SK-N-SH treated with all-trans-retinoic acid at 6 μM for 48 hours (cell line): Measurements from ENCODE around the gene LRRC51.

Experiments used
- ATAC-seq: fragments of 200-7000 bp; cut with Tn5 transposase; 3 replicates; pipeline ENCODE4 v1.9.1; 2020; ENCODE audit warnings: mild to moderate bottlenecking, moderate library complexity
- ARNTL ChIP-seq: fragments of 450-650 bp; formaldehyde crosslinking; IDR thresholded peaks from 2 replicates; pipeline ENCODE4 v1.5.0; 2020; ENCODE audit warnings: low read depth, mild to moderate bottlenecking, moderate library complexity, borderline replicate concordance
- BACH2 ChIP-seq: fragments of 250-450 bp; sonication (Bioruptor Pico); IDR thresholded peaks from 2 replicates; pipeline ENCODE4 v1.9.0; 2021; ENCODE audit warnings: mild to moderate bottlenecking, borderline replicate concordance
- CSDC2 ChIP-seq: fragments of 250-450 bp; sonication (Bioruptor Pico); IDR thresholded peaks from 2 replicates; pipeline ENCODE4 v1.5.0; 2020; ENCODE audit warnings: mild to moderate bottlenecking, moderate library complexity
- ESRRG ChIP-seq: fragments of 250-450 bp; sonication (Bioruptor Pico); IDR thresholded peaks from 2 replicates; pipeline ENCODE4 v1.6.1; 2021; ENCODE audit warnings: mild to moderate bottlenecking
- GLIS3 ChIP-seq: fragments of 250-450 bp; sonication (Bioruptor Pico); IDR thresholded peaks from 2 replicates; pipeline ENCODE4 v1.5.0; 2020; ENCODE audit warnings: mild to moderate bottlenecking, moderate library complexity
- ISL1 ChIP-seq: fragments of 250-450 bp; sonication (Bioruptor Pico); IDR thresholded peaks from 2 replicates; pipeline ENCODE4 v2.1.2; 2022; ENCODE audit warnings: mild to moderate bottlenecking, moderate library complexity
- OSR1 ChIP-seq: fragments of 250-450 bp; sonication (Bioruptor Pico); IDR thresholded peaks from 2 replicates; pipeline ENCODE4 v1.8.0; 2022; ENCODE audit warnings: moderate library complexity, mild to moderate bottlenecking, inconsistent platforms
- PATZ1 ChIP-seq: fragments of 250-450 bp; sonication (Bioruptor Pico); IDR thresholded peaks from 2 replicates; pipeline ENCODE4 v1.8.0; 2020; ENCODE audit warnings: mild to moderate bottlenecking, moderate library complexity, borderline replicate concordance
- POU6F1 ChIP-seq: fragments of 250-450 bp; sonication (Bioruptor Pico); IDR thresholded peaks from 2 replicates; pipeline ENCODE4 v1.8.0; 2021; ENCODE audit warnings: low read depth, mild to moderate bottlenecking, moderate library complexity, borderline replicate concordance
- PPARA ChIP-seq: fragments of 250-450 bp; sonication (Bioruptor Pico); IDR thresholded peaks from 2 replicates; pipeline ENCODE4 v1.5.0; 2020; ENCODE audit warnings: mild to moderate bottlenecking, borderline replicate concordance
- RARB ChIP-seq: fragments of 250-450 bp; sonication (Bioruptor Pico); IDR thresholded peaks from 2 replicates; pipeline ENCODE4 v1.8.0; 2021; ENCODE audit warnings: mild to moderate bottlenecking, moderate library complexity
- SNAI2 ChIP-seq: fragments of 250-450 bp; sonication (Bioruptor Pico); IDR thresholded peaks from 2 replicates; pipeline ENCODE4 v1.5.0; 2020; ENCODE audit warnings: mild to moderate bottlenecking, moderate library complexity
- TCF4 ChIP-seq: fragments of 250-450 bp; sonication (Bioruptor Pico); IDR thresholded peaks from 2 replicates; pipeline ENCODE4 v1.8.0; 2021; ENCODE audit warnings: mild to moderate bottlenecking, moderate library complexity, borderline replicate concordance
- TOX ChIP-seq: fragments of 250-450 bp; sonication (Bioruptor Pico); IDR thresholded peaks from 2 replicates; pipeline ENCODE4 v1.8.0; 2021; ENCODE audit warnings: mild to moderate bottlenecking, moderate library complexity, borderline replicate concordance
- ZC3H10 ChIP-seq: fragments of 250-450 bp; sonication (Bioruptor Pico); IDR thresholded peaks from 2 replicates; pipeline ENCODE4 v1.5.1; 2021; ENCODE audit warnings: mild to moderate bottlenecking, moderate library complexity
- ZFP3 ChIP-seq: fragments of 250-450 bp; sonication (Bioruptor Pico); IDR thresholded peaks from 2 replicates; pipeline ENCODE4 v1.5.0; 2020; ENCODE audit warnings: mild to moderate bottlenecking, moderate library complexity
- ZFP30 ChIP-seq: fragments of 450-650 bp; formaldehyde crosslinking; IDR thresholded peaks from 2 replicates; pipeline ENCODE4 v1.5.0; 2022; ENCODE audit warnings: mild to moderate bottlenecking, moderate library complexity
- ZNF565 ChIP-seq: fragments of 450-650 bp; formaldehyde crosslinking; conservative IDR thresholded peaks from 2 replicates; pipeline ENCODE4 v1.5.0; 2020; ENCODE audit warnings: low read depth, mild to moderate bottlenecking, moderate library complexity
- ZNF70 ChIP-seq: fragments of 450-650 bp; formaldehyde crosslinking; IDR thresholded peaks from 2 replicates; pipeline ENCODE4 v1.5.0; 2020; ENCODE audit warnings: mild to moderate bottlenecking, moderate library complexity
- TF ChIP-seq, protein P1 (sequence below): fragments of 250-450 bp; sonication (Bioruptor Pico); IDR thresholded peaks from 2 replicates; pipeline ENCODE4 v1.5.0; 2020; ENCODE audit warnings: mild to moderate bottlenecking, moderate library complexity
- TF ChIP-seq, protein P2 (sequence below): fragments of 250-450 bp; sonication (Bioruptor Pico); IDR thresholded peaks from 2 replicates; pipeline ENCODE4 v1.5.1; 2021; ENCODE audit warnings: mild to moderate bottlenecking, moderate library complexity

LRRC51 gene

DNA sequence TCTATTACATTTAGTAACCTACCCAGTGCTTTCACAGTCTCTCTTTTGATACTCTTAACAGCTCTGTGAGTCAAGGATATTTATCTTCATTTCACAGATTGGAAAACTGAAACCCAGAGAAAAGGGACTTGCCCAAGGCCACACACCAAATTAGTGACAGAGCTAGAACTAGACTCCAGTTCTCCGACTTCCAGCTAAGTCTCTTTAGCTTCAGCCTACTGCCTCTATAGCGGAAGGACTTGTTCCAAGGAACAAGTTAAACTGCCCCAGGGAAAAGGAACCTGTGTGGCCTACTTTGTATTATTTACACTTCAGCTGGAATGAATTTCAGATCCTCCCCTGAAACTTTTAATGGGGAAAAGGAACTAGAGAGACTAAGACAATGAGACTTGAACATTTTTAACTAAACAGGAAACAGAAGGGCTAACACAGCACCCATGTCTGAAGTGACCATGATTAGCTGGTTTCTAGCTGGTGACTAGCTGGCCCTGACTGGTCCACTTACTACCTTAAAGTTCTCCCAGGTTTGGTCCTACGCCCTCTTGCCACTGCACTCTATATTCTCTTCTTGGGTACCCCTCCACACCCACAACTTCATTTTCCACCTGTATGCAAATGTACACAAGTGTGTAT is 1.3 kb downstream of the LRRC51 start:
- ATAC-seq = no peak
- TF ChIP-seq PPARA = no peak
- TF ChIP-seq TCF4 (CRISPR knock-in tag) = no peak
- no peak for TF ChIP-seq BACH2 (CRISPR knock-in tag)
- TF ChIP-seq ZC3H10 = no peak
- TF ChIP-seq ZNF70 (CRISPR knock-in tag) = no peak
- TF ChIP-seq ARNTL = no peak
- TF ChIP-seq, protein P1, sequence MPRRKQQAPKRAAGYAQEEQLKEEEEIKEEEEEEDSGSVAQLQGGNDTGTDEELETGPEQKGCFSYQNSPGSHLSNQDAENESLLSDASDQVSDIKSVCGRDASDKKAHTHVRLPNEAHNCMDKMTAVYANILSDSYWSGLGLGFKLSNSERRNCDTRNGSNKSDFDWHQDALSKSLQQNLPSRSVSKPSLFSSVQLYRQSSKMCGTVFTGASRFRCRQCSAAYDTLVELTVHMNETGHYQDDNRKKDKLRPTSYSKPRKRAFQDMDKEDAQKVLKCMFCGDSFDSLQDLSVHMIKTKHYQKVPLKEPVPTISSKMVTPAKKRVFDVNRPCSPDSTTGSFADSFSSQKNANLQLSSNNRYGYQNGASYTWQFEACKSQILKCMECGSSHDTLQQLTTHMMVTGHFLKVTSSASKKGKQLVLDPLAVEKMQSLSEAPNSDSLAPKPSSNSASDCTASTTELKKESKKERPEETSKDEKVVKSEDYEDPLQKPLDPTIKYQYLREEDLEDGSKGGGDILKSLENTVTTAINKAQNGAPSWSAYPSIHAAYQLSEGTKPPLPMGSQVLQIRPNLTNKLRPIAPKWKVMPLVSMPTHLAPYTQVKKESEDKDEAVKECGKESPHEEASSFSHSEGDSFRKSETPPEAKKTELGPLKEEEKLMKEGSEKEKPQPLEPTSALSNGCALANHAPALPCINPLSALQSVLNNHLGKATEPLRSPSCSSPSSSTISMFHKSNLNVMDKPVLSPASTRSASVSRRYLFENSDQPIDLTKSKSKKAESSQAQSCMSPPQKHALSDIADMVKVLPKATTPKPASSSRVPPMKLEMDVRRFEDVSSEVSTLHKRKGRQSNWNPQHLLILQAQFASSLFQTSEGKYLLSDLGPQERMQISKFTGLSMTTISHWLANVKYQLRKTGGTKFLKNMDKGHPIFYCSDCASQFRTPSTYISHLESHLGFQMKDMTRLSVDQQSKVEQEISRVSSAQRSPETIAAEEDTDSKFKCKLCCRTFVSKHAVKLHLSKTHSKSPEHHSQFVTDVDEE (CRISPR knock-in tag) = no peak
- no peak for TF ChIP-seq ZNF565 (CRISPR knock-in tag)
- no peak for TF ChIP-seq POU6F1 (CRISPR knock-in tag)
- no peak for TF ChIP-seq OSR1 (CRISPR knock-in tag)
- TF ChIP-seq ESRRG (CRISPR knock-in tag) = no peak
- no peak for TF ChIP-seq CSDC2 (CRISPR knock-in tag)
- no peak for TF ChIP-seq ZFP30
- TF ChIP-seq, all 23 proteins: peak for 0

DNA sequence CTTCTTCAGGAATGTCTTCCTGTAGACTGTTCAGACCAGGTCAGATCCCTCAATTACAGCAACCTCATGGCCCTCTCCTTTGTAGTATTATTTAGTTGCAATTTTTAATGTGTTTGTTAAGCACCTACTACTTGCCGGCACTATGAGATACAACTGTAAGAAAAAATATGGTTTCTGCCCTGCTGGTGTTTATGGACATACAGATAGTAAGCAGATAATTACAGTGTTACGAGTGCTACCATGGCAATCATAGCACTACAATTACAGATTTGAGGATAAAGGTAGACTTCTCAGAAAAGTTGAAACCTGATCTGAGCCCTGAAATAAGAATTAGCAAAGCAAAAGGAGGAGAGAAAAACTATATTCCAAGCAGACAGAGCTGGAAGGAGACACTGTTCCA is 2.8 kb downstream of the LRRC51 start:
- ATAC-seq = no peak
- TF ChIP-seq POU6F1 (CRISPR knock-in tag) (no peak), TOX (CRISPR knock-in tag) (no peak), ARNTL (no peak)
- TF ChIP-seq, all 23 proteins: peak for 0

GRCh38 chr11:72084076-72084475 is 3.4 kb downstream of the LRRC51 start:
- ATAC-seq = no peak
- TF ChIP-seq ZFP3 = no peak
- TF ChIP-seq, protein P1 (CRISPR knock-in tag) = no peak
- TF ChIP-seq SNAI2 (CRISPR knock-in tag) = no peak

DNA sequence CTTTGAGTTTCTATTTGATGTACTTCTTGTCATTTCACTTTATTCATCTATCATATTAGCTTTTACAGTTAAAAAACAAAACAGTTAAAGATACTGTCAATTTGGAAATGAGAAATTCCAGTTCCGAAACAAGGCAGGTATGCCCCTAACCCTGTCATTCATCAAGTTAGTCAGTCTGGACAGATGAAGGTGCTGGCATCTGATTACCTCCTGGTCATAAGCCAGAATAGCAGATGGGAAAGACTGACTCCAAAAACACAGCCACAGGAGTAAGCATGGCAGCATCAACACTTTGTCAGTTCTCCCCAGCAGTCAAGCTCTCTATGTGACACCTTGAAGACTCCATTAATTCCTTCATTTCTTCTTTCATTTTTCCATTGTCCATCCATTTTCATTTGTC is 4.3 kb downstream of the LRRC51 start:
- no peak for ATAC-seq
- TF ChIP-seq ISL1 (CRISPR knock-in tag) (no peak), ZFP30 (no peak), PATZ1 (CRISPR knock-in tag) (no peak), ARNTL (no peak), OSR1 (CRISPR knock-in tag) (no peak), ZNF565 (CRISPR knock-in tag) (no peak), ZC3H10 (no peak), RARB (CRISPR knock-in tag) (no peak), CSDC2 (CRISPR knock-in tag) (no peak), GLIS3 (no peak)
- TF ChIP-seq, protein P2, sequence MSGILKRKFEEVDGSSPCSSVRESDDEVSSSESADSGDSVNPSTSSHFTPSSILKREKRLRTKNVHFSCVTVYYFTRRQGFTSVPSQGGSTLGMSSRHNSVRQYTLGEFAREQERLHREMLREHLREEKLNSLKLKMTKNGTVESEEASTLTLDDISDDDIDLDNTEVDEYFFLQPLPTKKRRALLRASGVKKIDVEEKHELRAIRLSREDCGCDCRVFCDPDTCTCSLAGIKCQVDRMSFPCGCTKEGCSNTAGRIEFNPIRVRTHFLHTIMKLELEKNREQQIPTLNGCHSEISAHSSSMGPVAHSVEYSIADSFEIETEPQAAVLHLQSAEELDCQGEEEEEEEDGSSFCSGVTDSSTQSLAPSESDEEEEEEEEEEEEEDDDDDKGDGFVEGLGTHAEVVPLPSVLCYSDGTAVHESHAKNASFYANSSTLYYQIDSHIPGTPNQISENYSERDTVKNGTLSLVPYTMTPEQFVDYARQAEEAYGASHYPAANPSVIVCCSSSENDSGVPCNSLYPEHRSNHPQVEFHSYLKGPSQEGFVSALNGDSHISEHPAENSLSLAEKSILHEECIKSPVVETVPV = no peak
- TF ChIP-seq, protein P1 (CRISPR knock-in tag) = no peak
